Nephron progenitor cell (in vitro differentiated cells): ENCODE results near the gene HOXC13.

Experiments
- DNase-seq: peaks from one replicate; pipeline ENCODE4 v3.0.0; 2021
- H3K27ac Mint-ChIP-seq: 2 replicates; pipeline ENCODE4 v1.8.0; 2021; ENCODE audit warnings: mild to moderate bottlenecking, moderate library complexity, mixed read lengths
- H3K27me3 Mint-ChIP-seq: 2 replicates; pipeline ENCODE4 v1.8.0; 2021; ENCODE audit warnings: mild to moderate bottlenecking, low read depth, mixed read lengths; ENCODE audit not compliant: poor library complexity
- H3K36me3 Mint-ChIP-seq: 2 replicates; pipeline ENCODE4 v1.8.0; 2021; ENCODE audit warnings: low read depth, mixed read lengths
- H3K4me1 Mint-ChIP-seq: 2 replicates; pipeline ENCODE4 v1.8.0; 2021; ENCODE audit warnings: mixed read lengths
- H3K4me3 Mint-ChIP-seq: 2 replicates; pipeline ENCODE4 v1.8.0; 2021; ENCODE audit warnings: mild to moderate bottlenecking, moderate library complexity, mixed read lengths
- H3K9me3 Mint-ChIP-seq: 2 replicates; pipeline ENCODE4 v1.8.0; 2021; ENCODE audit warnings: mild to moderate bottlenecking, moderate library complexity, mixed read lengths
- TF ChIP-seq, protein P1 (sequence below): fragments of 200-600 bp; sonication (generic); IDR thresholded peaks from 2 replicates; pipeline ENCODE4 v1.5.0; 2021; ENCODE audit warnings: antibody characterized with exemption

HOXC13 gene

DNA sequence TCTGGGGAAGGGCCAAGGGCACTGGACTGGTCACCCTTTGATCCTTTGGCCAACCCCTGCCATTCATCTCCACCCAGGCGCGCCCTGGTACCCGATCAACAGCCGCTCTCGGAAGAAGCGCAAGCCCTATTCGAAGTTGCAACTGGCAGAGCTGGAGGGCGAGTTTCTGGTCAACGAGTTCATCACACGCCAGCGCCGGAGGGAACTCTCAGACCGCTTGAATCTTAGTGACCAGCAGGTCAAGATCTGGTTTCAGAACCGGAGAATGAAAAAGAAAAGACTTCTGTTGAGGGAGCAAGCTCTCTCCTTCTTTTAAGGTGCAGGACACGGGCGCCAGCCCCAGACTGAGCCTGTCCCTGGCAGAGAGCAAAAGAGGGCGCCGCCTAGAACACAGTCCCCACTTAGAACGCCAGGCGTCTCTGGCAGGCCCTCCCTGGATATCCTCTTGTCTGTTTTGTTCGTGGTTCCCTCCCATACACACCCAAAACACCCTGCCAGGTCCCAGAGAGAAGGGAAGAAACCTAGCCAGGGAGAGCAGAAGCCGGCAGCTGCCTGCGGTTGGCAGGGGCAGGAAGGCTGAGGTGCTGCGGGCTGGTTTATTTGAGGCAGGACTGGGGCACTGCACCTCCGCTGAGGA, 17.7 kb downstream of the HOXC13 start:
- Mint-ChIP-seq H3K4me1 (peaks cover 17% of the 10 kb centered on the region), H3K27ac (no peak overlapping the region), H3K27me3 (peaks cover 100% of the 10 kb centered on the region), H3K36me3 (no peaks in the 10 kb centered on the region), H3K4me3 (no peak overlapping the region), H3K9me3 (no peaks in the 10 kb centered on the region)
- no peak for DNase-seq
- TF ChIP-seq, protein P1, sequence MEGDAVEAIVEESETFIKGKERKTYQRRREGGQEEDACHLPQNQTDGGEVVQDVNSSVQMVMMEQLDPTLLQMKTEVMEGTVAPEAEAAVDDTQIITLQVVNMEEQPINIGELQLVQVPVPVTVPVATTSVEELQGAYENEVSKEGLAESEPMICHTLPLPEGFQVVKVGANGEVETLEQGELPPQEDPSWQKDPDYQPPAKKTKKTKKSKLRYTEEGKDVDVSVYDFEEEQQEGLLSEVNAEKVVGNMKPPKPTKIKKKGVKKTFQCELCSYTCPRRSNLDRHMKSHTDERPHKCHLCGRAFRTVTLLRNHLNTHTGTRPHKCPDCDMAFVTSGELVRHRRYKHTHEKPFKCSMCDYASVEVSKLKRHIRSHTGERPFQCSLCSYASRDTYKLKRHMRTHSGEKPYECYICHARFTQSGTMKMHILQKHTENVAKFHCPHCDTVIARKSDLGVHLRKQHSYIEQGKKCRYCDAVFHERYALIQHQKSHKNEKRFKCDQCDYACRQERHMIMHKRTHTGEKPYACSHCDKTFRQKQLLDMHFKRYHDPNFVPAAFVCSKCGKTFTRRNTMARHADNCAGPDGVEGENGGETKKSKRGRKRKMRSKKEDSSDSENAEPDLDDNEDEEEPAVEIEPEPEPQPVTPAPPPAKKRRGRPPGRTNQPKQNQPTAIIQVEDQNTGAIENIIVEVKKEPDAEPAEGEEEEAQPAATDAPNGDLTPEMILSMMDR, result no peak

DNA sequence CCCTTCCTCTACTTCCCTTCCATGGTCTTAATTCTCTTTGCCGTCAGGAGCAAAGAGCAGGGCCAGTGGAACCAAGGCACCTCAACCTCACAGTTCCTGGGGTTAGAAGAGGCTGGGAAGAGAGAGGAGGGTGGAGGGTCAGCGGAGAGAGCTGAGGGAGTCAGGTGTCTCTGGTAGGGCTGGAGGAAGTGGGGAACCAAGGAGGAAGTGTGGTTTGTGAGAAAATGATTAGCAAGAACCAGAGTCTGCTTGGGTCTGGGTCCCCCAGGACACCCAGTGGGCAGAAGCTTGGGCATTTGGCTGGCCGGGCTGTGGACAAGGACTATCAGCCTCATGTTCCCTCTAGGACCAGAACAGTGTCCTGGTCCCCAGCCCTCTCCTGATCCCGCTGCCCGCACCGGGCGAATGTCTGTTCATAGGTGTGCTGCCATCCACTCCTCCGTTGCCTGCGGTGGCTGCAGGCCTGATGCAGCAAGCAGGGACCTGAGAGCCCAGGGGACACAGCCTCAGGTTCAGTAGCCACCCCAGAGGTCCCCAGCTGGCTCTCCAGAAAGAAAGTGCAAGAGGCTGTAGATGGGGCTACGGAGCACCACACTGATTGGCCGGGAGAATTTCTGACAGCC, 18.4 kb downstream of the HOXC13 start:
- TF ChIP-seq, protein P1, result no peak
- no peak overlapping the region for H3K4me3 Mint-ChIP-seq
- H3K4me1 Mint-ChIP-seq, result peaks cover 17% of the 10 kb centered on the region
- no peaks in the 10 kb centered on the region for H3K36me3 Mint-ChIP-seq
- DNase-seq, result no peak
- H3K27me3 Mint-ChIP-seq, result peaks cover 100% of the 10 kb centered on the region
- H3K9me3 Mint-ChIP-seq, result no peaks in the 10 kb centered on the region
- no peak overlapping the region for H3K27ac Mint-ChIP-seq

DNA sequence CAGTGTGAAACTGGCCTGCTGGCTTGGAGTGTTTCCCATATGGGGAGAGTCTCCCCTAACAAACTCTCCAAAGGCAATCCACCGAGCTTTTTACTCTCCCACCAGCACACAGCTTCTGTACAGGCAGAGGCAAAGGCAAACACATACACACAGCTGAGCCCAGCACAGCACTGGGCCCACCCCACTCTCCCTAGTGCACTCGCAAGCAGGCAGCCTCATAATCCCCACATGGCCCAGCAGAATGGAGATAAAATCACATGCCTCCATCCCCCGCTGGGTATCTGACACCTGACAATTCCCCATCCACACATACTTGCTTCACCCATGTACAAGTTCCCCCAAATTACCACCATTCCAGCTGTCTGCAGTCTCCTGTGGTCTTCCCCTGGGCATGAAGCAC, 19.5 kb downstream of the HOXC13 start:
- Mint-ChIP-seq H3K9me3 (no peaks in the 10 kb centered on the region), H3K36me3 (no peaks in the 10 kb centered on the region), H3K4me1 (peaks cover 16% of the 10 kb centered on the region), H3K4me3 (no peak overlapping the region), H3K27me3 (peaks cover 100% of the 10 kb centered on the region), H3K27ac (no peak overlapping the region)
- TF ChIP-seq, protein P1, result no peak
- DNase-seq, result no peak

DNA sequence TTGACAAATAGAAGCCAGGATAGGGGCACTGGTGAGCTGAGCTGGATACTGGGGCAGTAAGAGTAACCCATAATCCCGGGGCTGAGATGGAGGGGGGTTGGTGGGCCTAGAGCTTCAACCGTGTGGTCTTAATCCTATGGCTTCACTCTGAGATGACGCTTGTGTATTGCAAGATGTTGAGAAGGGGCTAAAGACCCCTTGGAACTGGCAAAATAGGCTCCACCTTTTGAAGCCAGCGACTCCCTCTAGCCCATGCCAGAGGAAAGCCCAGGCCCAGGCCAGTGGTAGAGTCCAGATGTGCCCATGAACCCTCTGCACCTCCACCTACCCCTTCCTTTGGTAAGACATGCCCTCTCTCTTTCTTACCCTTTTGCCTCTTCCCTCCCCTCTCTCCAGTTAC, 20.7 kb downstream of the HOXC13 start:
- no peak for DNase-seq
- no peak overlapping the region for H3K27ac Mint-ChIP-seq
- peaks cover 18% of the 10 kb centered on the region for H3K4me1 Mint-ChIP-seq
- TF ChIP-seq, protein P1, result no peak
- H3K9me3 Mint-ChIP-seq, result no peaks in the 10 kb centered on the region
- H3K4me3 Mint-ChIP-seq, result no peak overlapping the region
- no peaks in the 10 kb centered on the region for H3K36me3 Mint-ChIP-seq
- peaks cover 100% of the 10 kb centered on the region for H3K27me3 Mint-ChIP-seq

DNA sequence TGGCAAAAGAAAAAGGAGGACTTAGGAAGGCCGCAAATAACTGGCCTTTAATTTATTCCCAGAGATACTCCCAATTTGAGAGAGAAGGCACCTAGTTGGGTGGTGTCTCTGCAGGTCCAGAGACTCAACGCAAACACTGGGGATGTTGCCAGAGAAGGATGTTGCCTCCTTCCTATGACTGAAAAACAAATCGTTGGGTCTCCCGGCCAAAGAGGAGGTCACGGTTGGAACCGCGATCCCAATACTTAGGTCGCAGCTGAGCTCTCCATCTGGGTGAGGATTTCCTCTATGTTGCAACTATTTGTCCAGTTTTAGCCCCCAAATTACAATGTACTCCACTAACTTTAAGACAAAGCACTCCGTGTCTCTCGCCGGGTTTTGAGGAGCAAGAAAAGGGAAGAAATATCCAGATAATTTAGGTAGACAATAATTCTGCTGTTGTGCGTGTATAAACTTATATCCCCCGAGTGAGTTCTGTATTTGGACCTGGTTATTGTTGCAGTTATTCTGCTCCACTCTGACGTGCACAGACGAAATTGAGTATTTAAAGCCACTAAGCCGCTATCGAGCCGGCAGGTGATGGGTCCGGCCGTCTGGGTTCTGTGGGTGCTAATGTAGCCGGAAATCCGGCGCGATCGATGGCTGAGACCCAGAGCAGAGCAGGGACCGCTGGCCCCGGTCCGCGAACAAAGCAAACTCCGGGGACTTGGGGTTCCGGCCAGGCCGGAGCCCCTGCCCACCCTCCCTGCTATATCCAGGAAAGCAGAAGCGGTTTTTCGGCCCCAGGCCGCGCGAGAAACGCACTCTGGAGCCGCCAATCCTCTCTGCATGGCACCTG, 21.8 kb downstream of the HOXC13 start:
- Mint-ChIP-seq H3K4me1 (peaks cover 23% of the 10 kb centered on the region), H3K4me3 (no peak overlapping the region), H3K9me3 (no peaks in the 10 kb centered on the region), H3K36me3 (no peaks in the 10 kb centered on the region), H3K27ac (no peak overlapping the region), H3K27me3 (peaks cover 100% of the 10 kb centered on the region)
- DNase-seq, result no peak
- TF ChIP-seq, protein P1, result no peak
